ENCODE measurements around the gene ENOX2. TPM values are rescaled to one million over a fixed set of nuclear protein-coding genes. Genes with fewer than 3 reads are reported as not detected.

The ENOX2 gene
- total RNA-seq, 1 donor = 6.1 TPM

- H3K9me3 ChIP-seq (ENCODE audit: low read depth, low read length) = no peaks in the 10 kb centered on the region
- H3K27me3 ChIP-seq (ENCODE audit: insufficient read depth, low read length) = no peaks in the 10 kb centered on the region
- no peak overlapping the region for H3K4me3 ChIP-seq (ENCODE audit: low read length)
- H3K4me1 ChIP-seq (ENCODE audit: insufficient read depth, low read length) = no peaks in the 10 kb centered on the region
Measured at GRCh38 chrX:130772105-130772775, 130.8 kb downstream of the ENOX2 start.

- Histone ChIP-seq H3K4me3 (ENCODE audit: low read length) (no peak overlapping the region), H3K27me3 (ENCODE audit: insufficient read depth, low read length) (no peaks in the 10 kb centered on the region), H3K9me3 (ENCODE audit: low read depth, low read length) (no peaks in the 10 kb centered on the region), H3K4me1 (ENCODE audit: insufficient read depth, low read length) (no peaks in the 10 kb centered on the region)
Measured at GRCh38 chrX:130771648-130772047, 131.4 kb downstream of the ENOX2 start.

GRCh38 chrX:130771230-130771629 lies 131.8 kb downstream of the ENOX2 start:
- Histone ChIP-seq H3K4me3 (ENCODE audit: low read length) (no peak overlapping the region), H3K4me1 (ENCODE audit: insufficient read depth, low read length) (no peaks in the 10 kb centered on the region), H3K27me3 (ENCODE audit: insufficient read depth, low read length) (no peaks in the 10 kb centered on the region), H3K9me3 (ENCODE audit: low read depth, low read length) (no peaks in the 10 kb centered on the region)

- Histone ChIP-seq H3K9me3 (ENCODE audit: low read depth, low read length) (no peaks in the 10 kb centered on the region), H3K4me3 (ENCODE audit: low read length) (no peak overlapping the region), H3K27me3 (ENCODE audit: insufficient read depth, low read length) (no peaks in the 10 kb centered on the region), H3K4me1 (ENCODE audit: insufficient read depth, low read length) (no peaks in the 10 kb centered on the region)
Measured at GRCh38 chrX:130770615-130771014, 132.4 kb downstream of the ENOX2 start.

- Histone ChIP-seq H3K9me3 (ENCODE audit: low read depth, low read length) (no peaks in the 10 kb centered on the region), H3K27me3 (ENCODE audit: insufficient read depth, low read length) (no peaks in the 10 kb centered on the region), H3K4me1 (ENCODE audit: insufficient read depth, low read length) (no peaks in the 10 kb centered on the region), H3K4me3 (ENCODE audit: low read length) (no peak overlapping the region)
Measured at GRCh38 chrX:130769835-130770234, 133.2 kb downstream of the ENOX2 start.

- no peaks in the 10 kb centered on the region for H3K27me3 ChIP-seq (ENCODE audit: insufficient read depth, low read length)
- no peak overlapping the region for H3K4me3 ChIP-seq (ENCODE audit: low read length)
- H3K4me1 ChIP-seq (ENCODE audit: insufficient read depth, low read length) = no peaks in the 10 kb centered on the region
- no peaks in the 10 kb centered on the region for H3K9me3 ChIP-seq (ENCODE audit: low read depth, low read length)
Measured at GRCh38 chrX:130758072-130758471, 144.9 kb downstream of the ENOX2 start.

GRCh38 chrX:130756233-130756632 lies 146.8 kb downstream of the ENOX2 start:
- Histone ChIP-seq H3K9me3 (ENCODE audit: low read depth, low read length) (no peaks in the 10 kb centered on the region), H3K4me3 (ENCODE audit: low read length) (no peak overlapping the region), H3K4me1 (ENCODE audit: insufficient read depth, low read length) (no peaks in the 10 kb centered on the region), H3K27me3 (ENCODE audit: insufficient read depth, low read length) (no peaks in the 10 kb centered on the region)

- H3K9me3 ChIP-seq (ENCODE audit: low read depth, low read length) = no peaks in the 10 kb centered on the region
- no peaks in the 10 kb centered on the region for H3K4me1 ChIP-seq (ENCODE audit: insufficient read depth, low read length)
- H3K27me3 ChIP-seq (ENCODE audit: insufficient read depth, low read length) = no peaks in the 10 kb centered on the region
- H3K4me3 ChIP-seq (ENCODE audit: low read length) = no peak overlapping the region
Measured at GRCh38 chrX:130754353-130754752, 148.7 kb downstream of the ENOX2 start.

- Histone ChIP-seq H3K4me3 (ENCODE audit: low read length) (no peak overlapping the region), H3K9me3 (ENCODE audit: low read depth, low read length) (no peaks in the 10 kb centered on the region), H3K4me1 (ENCODE audit: insufficient read depth, low read length) (no peaks in the 10 kb centered on the region), H3K27me3 (ENCODE audit: insufficient read depth, low read length) (no peaks in the 10 kb centered on the region)
Measured at GRCh38 chrX:130746709-130747342, 156.2 kb downstream of the ENOX2 start.

GRCh38 chrX:130746077-130746476 lies 156.9 kb downstream of the ENOX2 start:
- Histone ChIP-seq H3K27me3 (ENCODE audit: insufficient read depth, low read length) (no peaks in the 10 kb centered on the region), H3K4me1 (ENCODE audit: insufficient read depth, low read length) (no peaks in the 10 kb centered on the region), H3K9me3 (ENCODE audit: low read depth, low read length) (no peaks in the 10 kb centered on the region), H3K4me3 (ENCODE audit: low read length) (no peak overlapping the region)

GRCh38 chrX:130741584-130741983 lies 161.4 kb downstream of the ENOX2 start:
- H3K9me3 ChIP-seq (ENCODE audit: low read depth, low read length) = no peaks in the 10 kb centered on the region
- no peaks in the 10 kb centered on the region for H3K4me1 ChIP-seq (ENCODE audit: insufficient read depth, low read length)
- H3K4me3 ChIP-seq (ENCODE audit: low read length) = no peak overlapping the region
- no peaks in the 10 kb centered on the region for H3K27me3 ChIP-seq (ENCODE audit: insufficient read depth, low read length)

GRCh38 chrX:130741151-130741550 lies 161.9 kb downstream of the ENOX2 start:
- Histone ChIP-seq H3K27me3 (ENCODE audit: insufficient read depth, low read length) (no peaks in the 10 kb centered on the region), H3K4me1 (ENCODE audit: insufficient read depth, low read length) (no peaks in the 10 kb centered on the region), H3K4me3 (ENCODE audit: low read length) (no peak overlapping the region), H3K9me3 (ENCODE audit: low read depth, low read length) (no peaks in the 10 kb centered on the region)

GRCh38 chrX:130738638-130739195 lies 164.3 kb downstream of the ENOX2 start:
- no peaks in the 10 kb centered on the region for H3K9me3 ChIP-seq (ENCODE audit: low read depth, low read length)
- no peaks in the 10 kb centered on the region for H3K4me1 ChIP-seq (ENCODE audit: insufficient read depth, low read length)
- no peak overlapping the region for H3K4me3 ChIP-seq (ENCODE audit: low read length)
- H3K27me3 ChIP-seq (ENCODE audit: insufficient read depth, low read length) = no peaks in the 10 kb centered on the region

- H3K4me1 ChIP-seq (ENCODE audit: insufficient read depth, low read length) = no peaks in the 10 kb centered on the region
- no peaks in the 10 kb centered on the region for H3K27me3 ChIP-seq (ENCODE audit: insufficient read depth, low read length)
- peaks cover 6% of the 10 kb centered on the region for H3K9me3 ChIP-seq (ENCODE audit: low read depth, low read length)
- H3K4me3 ChIP-seq (ENCODE audit: low read length) = no peak overlapping the region
Measured at GRCh38 chrX:130734713-130735112, 168.3 kb downstream of the ENOX2 start.

- Histone ChIP-seq H3K9me3 (ENCODE audit: low read depth, low read length) (peaks cover 11% of the 10 kb centered on the region), H3K4me1 (ENCODE audit: insufficient read depth, low read length) (no peaks in the 10 kb centered on the region), H3K27me3 (ENCODE audit: insufficient read depth, low read length) (no peaks in the 10 kb centered on the region), H3K4me3 (ENCODE audit: low read length) (no peak overlapping the region)
Measured at GRCh38 chrX:130728208-130728607, 174.8 kb downstream of the ENOX2 start.

GRCh38 chrX:130726661-130727060 lies 176.3 kb downstream of the ENOX2 start:
- Histone ChIP-seq H3K27me3 (ENCODE audit: insufficient read depth, low read length) (no peaks in the 10 kb centered on the region), H3K9me3 (ENCODE audit: low read depth, low read length) (peaks cover 7% of the 10 kb centered on the region), H3K4me1 (ENCODE audit: insufficient read depth, low read length) (no peaks in the 10 kb centered on the region), H3K4me3 (ENCODE audit: low read length) (no peak overlapping the region)
